ENCODE results near the gene RCVRN.

DNA sequence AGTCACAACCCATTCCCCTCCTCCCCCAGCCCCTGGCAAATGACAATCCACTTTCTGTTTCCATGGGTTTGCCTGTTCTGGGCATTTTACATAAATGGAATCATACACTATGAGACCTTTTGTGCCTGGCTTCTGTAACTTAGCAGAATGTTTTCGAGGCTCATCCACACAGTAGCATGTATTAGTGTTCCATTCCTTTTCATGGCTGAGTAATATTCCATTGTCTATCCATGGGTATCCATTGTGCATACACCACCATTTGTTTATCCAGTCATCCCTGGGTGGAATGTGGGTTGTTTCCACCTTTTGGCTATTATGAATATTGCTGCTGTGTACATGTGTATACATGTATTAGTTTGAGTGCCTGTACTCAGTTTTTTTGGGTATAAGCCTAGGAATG lies 33.7 kb upstream of the RCVRN start:
- TF ChIP-seq, protein P1, sequence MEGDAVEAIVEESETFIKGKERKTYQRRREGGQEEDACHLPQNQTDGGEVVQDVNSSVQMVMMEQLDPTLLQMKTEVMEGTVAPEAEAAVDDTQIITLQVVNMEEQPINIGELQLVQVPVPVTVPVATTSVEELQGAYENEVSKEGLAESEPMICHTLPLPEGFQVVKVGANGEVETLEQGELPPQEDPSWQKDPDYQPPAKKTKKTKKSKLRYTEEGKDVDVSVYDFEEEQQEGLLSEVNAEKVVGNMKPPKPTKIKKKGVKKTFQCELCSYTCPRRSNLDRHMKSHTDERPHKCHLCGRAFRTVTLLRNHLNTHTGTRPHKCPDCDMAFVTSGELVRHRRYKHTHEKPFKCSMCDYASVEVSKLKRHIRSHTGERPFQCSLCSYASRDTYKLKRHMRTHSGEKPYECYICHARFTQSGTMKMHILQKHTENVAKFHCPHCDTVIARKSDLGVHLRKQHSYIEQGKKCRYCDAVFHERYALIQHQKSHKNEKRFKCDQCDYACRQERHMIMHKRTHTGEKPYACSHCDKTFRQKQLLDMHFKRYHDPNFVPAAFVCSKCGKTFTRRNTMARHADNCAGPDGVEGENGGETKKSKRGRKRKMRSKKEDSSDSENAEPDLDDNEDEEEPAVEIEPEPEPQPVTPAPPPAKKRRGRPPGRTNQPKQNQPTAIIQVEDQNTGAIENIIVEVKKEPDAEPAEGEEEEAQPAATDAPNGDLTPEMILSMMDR (IDR thresholded peaks at IDR 0.05; ENCODE audit: control extremely low read depth in 1 of 3, insufficient read depth in 1 of 3, low read depth in 1 of 3, low read length in 3 of 3) = no peak
- no peak for TF ChIP-seq NRF1 (IDR thresholded peaks at IDR 0.05; ENCODE audit: low read depth, low read length)
- no peak for TF ChIP-seq EP300 (IDR thresholded peaks at IDR 0.05; ENCODE audit: borderline replicate concordance in 1 of 2, low read depth in 2 of 2, low read length in 2 of 2)
- no peak for TF ChIP-seq SUZ12 (IDR thresholded peaks at IDR 0.05; ENCODE audit: low read length)
- TF ChIP-seq BACH1 (IDR thresholded peaks at IDR 0.05; ENCODE audit: low read length) = no peak
- TF ChIP-seq TBP (IDR thresholded peaks at IDR 0.05; ENCODE audit: low read depth, low read length) = no peak
- no peak for TF ChIP-seq RNF2 (IDR thresholded peaks at IDR 0.05; ENCODE audit: borderline replicate concordance, low read depth, low read length, missing control alignments, poor library complexity, severe bottlenecking)
- no peak for TF ChIP-seq MAFK (IDR thresholded peaks at IDR 0.05; ENCODE audit: low read depth, low read length)
- TF ChIP-seq EZH2 (IDR thresholded peaks at IDR 0.05; ENCODE audit: low read depth, low read length, severe bottlenecking) = no peak
- no peak for TF ChIP-seq CBX5 (IDR thresholded peaks at IDR 0.05; ENCODE audit: low read depth, low read length)

Data from H1 (cell line).